Measurements from ENCODE around the gene RERE. TPM values are rescaled to one million over a fixed set of nuclear protein-coding genes. Genes with fewer than 3 reads are reported as not detected.
A peak's percentile ranks its signal among the peaks of the same experiment; 100 is the strongest.
"Not testable (repeated sequence)": the region's sequence is repeated elsewhere in the genome, so short reads cannot be mapped to it uniquely, and the experiment has no call there.

RERE gene
- total RNA-seq, 1 donor from 2014 or later = 124 TPM

DNA sequence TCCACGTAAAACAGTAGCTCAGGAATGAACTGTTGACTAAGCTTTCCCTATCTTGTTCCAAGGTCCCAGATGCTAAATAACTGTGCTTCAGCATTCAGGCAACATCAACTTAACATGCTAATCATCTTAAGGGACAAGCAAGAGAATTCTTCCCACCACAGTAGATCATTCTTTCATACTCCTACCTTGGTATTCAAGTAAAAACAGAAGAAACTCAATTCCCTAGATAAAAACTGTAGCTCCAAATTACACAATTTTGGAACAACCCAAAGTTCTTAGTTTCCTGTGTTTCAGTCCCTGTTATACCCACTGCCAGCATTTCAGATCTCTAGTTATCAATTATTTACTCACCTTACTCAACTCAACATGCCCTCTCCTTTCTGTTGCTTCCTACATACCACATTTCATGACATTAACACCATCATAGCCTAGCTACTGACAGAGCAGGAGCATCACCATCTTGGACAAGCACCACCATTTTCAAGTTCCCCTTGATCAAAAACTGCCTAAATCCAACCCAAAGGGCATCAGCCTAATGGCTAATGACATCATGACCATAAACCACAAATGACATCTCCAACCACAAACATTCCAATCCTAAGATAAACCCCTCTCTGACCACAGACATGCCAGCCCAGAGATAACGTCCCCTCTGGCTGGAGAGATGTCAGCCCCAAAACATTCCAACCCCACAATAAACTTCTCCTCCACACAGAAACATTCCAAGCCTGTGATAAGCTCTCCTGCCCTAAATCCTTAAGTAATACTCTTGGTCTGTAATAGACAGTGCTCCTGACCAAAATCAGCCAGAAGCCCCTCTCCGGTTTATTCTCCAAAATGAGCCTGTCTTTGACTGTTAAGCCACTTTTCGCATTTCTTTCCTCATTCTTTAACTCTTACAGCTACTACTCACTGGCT is 191.2 kb downstream of the RERE start:
- Histone ChIP-seq H3K9ac (ENCODE audit: low read length) (peak overlapping the region; percentile 34), H3K9me3 (ENCODE audit: insufficient read depth, low read depth, low read length) (no peaks in the 10 kb centered on the region), H3K27ac (ENCODE audit: low read depth, low read length) (peak overlapping the region; percentile 49), H3K79me2 (ENCODE audit: insufficient read depth, low read length) (peaks cover 6% of the 10 kb centered on the region), H3K4me1 (ENCODE audit: insufficient read depth, low read length) (peaks cover 34% of the 10 kb centered on the region), H3K4me3 (ENCODE audit: insufficient read depth, low read depth, low read length) (peak overlapping the region; percentile 9), H3K4me2 (ENCODE audit: low read length) (peak overlapping the region; percentile 69), H2AFZ (ENCODE audit: low read depth, low read length) (no peak overlapping the region), H3K27me3 (ENCODE audit: insufficient read depth, low read length) (no peaks in the 10 kb centered on the region), H3K36me3 (ENCODE audit: insufficient read depth, low read length) (no peaks in the 10 kb centered on the region), H4K20me1 (ENCODE audit: insufficient read depth, low read length) (peaks cover 49% of the 10 kb centered on the region)
- Mint-ChIP-seq H3K9me3 (ENCODE audit: unreplicated experiment) (no peaks in the 10 kb centered on the region), H3K36me3 (ENCODE audit: low read depth, unreplicated experiment) (peaks cover 3% of the 10 kb centered on the region), H3K27ac (ENCODE audit: unreplicated experiment) (peak overlapping the region; percentile 99), H3K27me3 (ENCODE audit: low read depth, unreplicated experiment) (no peaks in the 10 kb centered on the region), H3K4me1 (ENCODE audit: low read depth, unreplicated experiment) (peaks cover 66% of the 10 kb centered on the region), H3K4me3 (ENCODE audit: unreplicated experiment) (peak overlapping the region; percentile 64)
- FAIRE-seq (peak; percentile 97), DNase-seq (ENCODE audit: low read depth) (peak; percentile 98)
- TF ChIP-seq EZH2 (IDR thresholded peaks at IDR 0.05; ENCODE audit: insufficient read depth, low read length) = no peak

DNA sequence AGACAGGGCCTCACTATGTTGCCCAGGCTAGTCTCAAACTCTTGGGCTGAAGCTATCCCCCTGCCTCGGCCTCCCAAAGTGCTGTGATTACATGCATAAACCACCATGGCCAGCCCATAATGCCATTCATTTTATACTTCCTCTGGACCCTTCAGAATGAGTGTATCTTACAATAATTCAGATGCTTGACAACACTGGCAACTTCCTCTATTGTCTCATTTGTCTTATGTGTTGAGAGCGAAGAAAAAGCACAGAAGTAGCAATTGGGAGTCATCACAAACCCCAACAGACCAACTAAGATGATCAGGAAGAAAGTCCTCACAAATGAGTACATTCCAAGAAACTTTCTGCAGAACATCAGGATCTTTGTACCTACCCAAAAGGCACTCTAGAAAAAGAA is 191.9 kb downstream of the RERE start:
- H3K4me1 Mint-ChIP-seq (ENCODE audit: low read depth, unreplicated experiment) = peaks cover 66% of the 10 kb centered on the region
- Histone ChIP-seq H3K27me3 (ENCODE audit: insufficient read depth, low read length) (no peaks in the 10 kb centered on the region), H3K9ac (ENCODE audit: low read length) (no peak overlapping the region), H4K20me1 (ENCODE audit: insufficient read depth, low read length) (peaks cover 50% of the 10 kb centered on the region), H3K27ac (ENCODE audit: low read depth, low read length) (peak overlapping the region; percentile 49), H3K4me2 (ENCODE audit: low read length) (peak overlapping the region; percentile 69), H3K79me2 (ENCODE audit: insufficient read depth, low read length) (peaks cover 6% of the 10 kb centered on the region), H3K36me3 (ENCODE audit: insufficient read depth, low read length) (no peaks in the 10 kb centered on the region), H3K4me1 (ENCODE audit: insufficient read depth, low read length) (peaks cover 29% of the 10 kb centered on the region), H3K9me3 (ENCODE audit: insufficient read depth, low read depth, low read length) (no peaks in the 10 kb centered on the region), H3K4me3 (ENCODE audit: insufficient read depth, low read depth, low read length) (no peak overlapping the region), H2AFZ (ENCODE audit: low read depth, low read length) (no peak overlapping the region)
- DNase-seq (ENCODE audit: low read depth) (no peak), FAIRE-seq (no peak)
- H3K9me3 Mint-ChIP-seq (ENCODE audit: unreplicated experiment) = no peaks in the 10 kb centered on the region
- H3K27me3 Mint-ChIP-seq (ENCODE audit: low read depth, unreplicated experiment) = no peaks in the 10 kb centered on the region
- peaks cover 3% of the 10 kb centered on the region for H3K36me3 Mint-ChIP-seq (ENCODE audit: low read depth, unreplicated experiment)
- H3K27ac Mint-ChIP-seq (ENCODE audit: unreplicated experiment) = peak overlapping the region; percentile 99
- TF ChIP-seq, protein P1, sequence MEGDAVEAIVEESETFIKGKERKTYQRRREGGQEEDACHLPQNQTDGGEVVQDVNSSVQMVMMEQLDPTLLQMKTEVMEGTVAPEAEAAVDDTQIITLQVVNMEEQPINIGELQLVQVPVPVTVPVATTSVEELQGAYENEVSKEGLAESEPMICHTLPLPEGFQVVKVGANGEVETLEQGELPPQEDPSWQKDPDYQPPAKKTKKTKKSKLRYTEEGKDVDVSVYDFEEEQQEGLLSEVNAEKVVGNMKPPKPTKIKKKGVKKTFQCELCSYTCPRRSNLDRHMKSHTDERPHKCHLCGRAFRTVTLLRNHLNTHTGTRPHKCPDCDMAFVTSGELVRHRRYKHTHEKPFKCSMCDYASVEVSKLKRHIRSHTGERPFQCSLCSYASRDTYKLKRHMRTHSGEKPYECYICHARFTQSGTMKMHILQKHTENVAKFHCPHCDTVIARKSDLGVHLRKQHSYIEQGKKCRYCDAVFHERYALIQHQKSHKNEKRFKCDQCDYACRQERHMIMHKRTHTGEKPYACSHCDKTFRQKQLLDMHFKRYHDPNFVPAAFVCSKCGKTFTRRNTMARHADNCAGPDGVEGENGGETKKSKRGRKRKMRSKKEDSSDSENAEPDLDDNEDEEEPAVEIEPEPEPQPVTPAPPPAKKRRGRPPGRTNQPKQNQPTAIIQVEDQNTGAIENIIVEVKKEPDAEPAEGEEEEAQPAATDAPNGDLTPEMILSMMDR (IDR thresholded peaks at IDR 0.05; ENCODE audit: insufficient read depth, low read depth, low read length) = no peak
- TF ChIP-seq EZH2 (IDR thresholded peaks at IDR 0.05; ENCODE audit: insufficient read depth, low read length) = no peak
- H3K4me3 Mint-ChIP-seq (ENCODE audit: unreplicated experiment) = no peak overlapping the region

DNA sequence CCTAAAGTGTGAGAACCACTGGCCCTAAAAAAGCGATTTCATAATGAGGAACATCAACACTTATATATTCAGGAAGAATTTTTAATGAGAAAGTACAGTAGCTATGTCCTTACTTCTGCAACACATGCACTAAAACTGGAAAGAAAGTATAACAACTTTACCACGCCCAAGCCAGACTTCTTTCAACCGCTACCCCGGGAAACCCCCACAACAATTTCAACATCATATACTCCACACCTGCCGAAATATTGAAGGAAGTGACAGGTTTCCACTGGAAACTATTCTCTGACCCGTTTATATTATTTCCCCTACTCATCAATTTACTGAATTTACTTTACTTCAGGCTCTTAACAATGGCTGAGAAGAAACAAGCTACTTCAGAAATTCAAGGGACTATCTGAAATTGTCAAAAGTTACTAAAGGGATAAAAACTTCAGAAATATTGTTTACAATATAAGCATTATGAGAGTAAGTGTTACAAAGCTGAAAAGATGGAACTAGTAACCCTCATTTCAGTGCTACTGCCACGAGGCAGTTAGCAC is 193.7 kb downstream of the RERE start:
- H2AFZ ChIP-seq (ENCODE audit: low read depth, low read length); H3K9me3 Mint-ChIP-seq (ENCODE audit: unreplicated experiment); H3K36me3 ChIP-seq (ENCODE audit: insufficient read depth, low read length); H3K27me3 ChIP-seq (ENCODE audit: insufficient read depth, low read length); H3K27me3 Mint-ChIP-seq (ENCODE audit: low read depth, unreplicated experiment); H3K9me3 ChIP-seq (ENCODE audit: insufficient read depth, low read depth, low read length); H3K4me3 ChIP-seq (ENCODE audit: insufficient read depth, low read depth, low read length); H3K27ac ChIP-seq (ENCODE audit: low read depth, low read length); H3K4me2 ChIP-seq (ENCODE audit: low read length); DNase-seq (ENCODE audit: low read depth); H3K27ac Mint-ChIP-seq (ENCODE audit: unreplicated experiment); FAIRE-seq; H3K79me2 ChIP-seq (ENCODE audit: insufficient read depth, low read length); H3K36me3 Mint-ChIP-seq (ENCODE audit: low read depth, unreplicated experiment); H3K4me3 Mint-ChIP-seq (ENCODE audit: unreplicated experiment); H3K9ac ChIP-seq (ENCODE audit: low read length): not testable (repeated sequence)
- peaks cover 23% of the 10 kb centered on the region for H3K4me1 ChIP-seq (ENCODE audit: insufficient read depth, low read length)
- peaks cover 37% of the 10 kb centered on the region for H4K20me1 ChIP-seq (ENCODE audit: insufficient read depth, low read length)
- peaks cover 54% of the 10 kb centered on the region for H3K4me1 Mint-ChIP-seq (ENCODE audit: low read depth, unreplicated experiment)

DNA sequence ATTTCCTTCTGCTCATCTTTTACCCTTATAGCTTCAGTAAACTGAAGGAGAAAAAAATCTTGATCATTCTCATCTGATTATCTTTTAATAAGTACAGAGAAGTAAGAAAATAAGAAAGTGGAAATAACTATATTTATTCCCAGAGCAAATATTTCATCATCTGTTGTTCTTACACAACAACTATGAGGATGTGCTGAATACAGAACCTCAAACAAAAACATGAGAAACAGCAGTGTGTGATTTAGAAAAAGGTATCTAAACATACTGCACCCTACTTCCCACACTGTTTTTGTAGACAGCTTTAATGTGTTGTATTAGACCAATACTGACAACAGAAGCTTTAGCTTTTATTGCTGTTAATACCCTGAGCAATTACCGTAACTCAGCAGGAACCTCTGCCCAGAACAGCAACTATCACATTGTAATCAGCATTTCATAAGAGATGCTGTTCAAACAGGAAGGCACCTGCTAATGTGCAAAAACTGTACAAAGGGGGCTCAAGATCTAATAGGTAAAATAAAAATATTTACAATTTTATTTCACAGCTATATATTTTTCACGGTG is 195.6 kb downstream of the RERE start:
- not testable (repeated sequence) for H3K4me3 Mint-ChIP-seq (ENCODE audit: unreplicated experiment); H3K27me3 ChIP-seq (ENCODE audit: insufficient read depth, low read length); H3K9ac ChIP-seq (ENCODE audit: low read length); H3K4me3 ChIP-seq (ENCODE audit: insufficient read depth, low read depth, low read length); H3K36me3 Mint-ChIP-seq (ENCODE audit: low read depth, unreplicated experiment); H3K9me3 ChIP-seq (ENCODE audit: insufficient read depth, low read depth, low read length); H3K9me3 Mint-ChIP-seq (ENCODE audit: unreplicated experiment); H2AFZ ChIP-seq (ENCODE audit: low read depth, low read length); H3K27me3 Mint-ChIP-seq (ENCODE audit: low read depth, unreplicated experiment); DNase-seq (ENCODE audit: low read depth); H3K36me3 ChIP-seq (ENCODE audit: insufficient read depth, low read length); H3K79me2 ChIP-seq (ENCODE audit: insufficient read depth, low read length); H3K27ac ChIP-seq (ENCODE audit: low read depth, low read length); FAIRE-seq; H3K4me2 ChIP-seq (ENCODE audit: low read length); H3K27ac Mint-ChIP-seq (ENCODE audit: unreplicated experiment)
- peaks cover 42% of the 10 kb centered on the region for H3K4me1 Mint-ChIP-seq (ENCODE audit: low read depth, unreplicated experiment)
- Histone ChIP-seq H3K4me1 (ENCODE audit: insufficient read depth, low read length) (peaks cover 18% of the 10 kb centered on the region), H4K20me1 (ENCODE audit: insufficient read depth, low read length) (peaks cover 31% of the 10 kb centered on the region)

DNA sequence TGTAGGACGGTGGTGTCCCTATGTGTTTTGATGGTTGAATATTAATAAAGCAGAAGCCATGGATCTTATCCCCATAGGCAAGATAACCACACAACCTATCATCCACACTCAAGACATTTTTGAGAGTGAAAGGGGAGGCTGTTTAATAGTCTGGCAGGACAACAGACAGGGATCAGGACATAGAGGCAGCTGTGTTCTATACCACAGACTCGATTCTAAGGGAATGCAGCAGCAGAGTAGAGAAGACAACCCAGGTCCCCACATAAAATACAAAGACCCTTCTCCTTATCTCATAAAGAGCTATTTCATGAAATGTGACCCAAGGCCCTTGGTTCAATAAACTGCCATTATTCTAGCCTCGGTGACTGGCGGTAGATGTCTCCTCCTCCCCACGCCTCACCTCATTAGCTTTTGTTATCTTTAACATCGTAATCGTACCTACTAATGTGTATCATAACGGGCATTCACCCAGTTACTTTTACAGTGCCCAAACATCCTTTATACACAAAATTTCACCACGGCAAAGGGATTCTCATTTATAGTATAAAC is 196.3 kb downstream of the RERE start:
- H3K27me3 ChIP-seq (ENCODE audit: insufficient read depth, low read length); H3K9ac ChIP-seq (ENCODE audit: low read length); H3K36me3 Mint-ChIP-seq (ENCODE audit: low read depth, unreplicated experiment); H3K4me3 ChIP-seq (ENCODE audit: insufficient read depth, low read depth, low read length); H3K4me2 ChIP-seq (ENCODE audit: low read length); DNase-seq (ENCODE audit: low read depth); H3K27ac Mint-ChIP-seq (ENCODE audit: unreplicated experiment); H3K9me3 ChIP-seq (ENCODE audit: insufficient read depth, low read depth, low read length); H3K79me2 ChIP-seq (ENCODE audit: insufficient read depth, low read length); H3K36me3 ChIP-seq (ENCODE audit: insufficient read depth, low read length); H3K4me3 Mint-ChIP-seq (ENCODE audit: unreplicated experiment); H2AFZ ChIP-seq (ENCODE audit: low read depth, low read length); H3K27ac ChIP-seq (ENCODE audit: low read depth, low read length); H3K9me3 Mint-ChIP-seq (ENCODE audit: unreplicated experiment); FAIRE-seq; H3K27me3 Mint-ChIP-seq (ENCODE audit: low read depth, unreplicated experiment): not testable (repeated sequence)
- peaks cover 11% of the 10 kb centered on the region for H3K4me1 ChIP-seq (ENCODE audit: insufficient read depth, low read length)
- peaks cover 36% of the 10 kb centered on the region for H3K4me1 Mint-ChIP-seq (ENCODE audit: low read depth, unreplicated experiment)
- peaks cover 26% of the 10 kb centered on the region for H4K20me1 ChIP-seq (ENCODE audit: insufficient read depth, low read length)
